H1 (cell line): ENCODE data around the gene SYT14. TPM values are rescaled to one million over a fixed set of nuclear protein-coding genes. Genes with fewer than 3 reads are reported as not detected.

Experiments used
- RAD21 ChIP-seq, 2 experiments: IDR thresholded peaks in 1 of 2; conservative IDR thresholded peaks in 1 of 2; 2 replicates each; pipeline ENCODE4 v1.6.1; 2011; ENCODE audit warnings: low read depth in 2 of 2, low read length in 2 of 2, improper control_type of control experiment in 1 of 2, inconsistent platforms in 1 of 2, mild to moderate bottlenecking in 1 of 2, moderate library complexity in 1 of 2
- polyA plus RNA-seq, 7 experiments: library from polyadenylated mRNA; depleted of rRNA in 3 of 7; stranded (reverse) in 5 of 7; unstranded in 2 of 7; fragments of >200 nt in 5 of 7; fragments of 200-250 nt in 2 of 7; gene quantifications; 1 replicate in 5 of 7; 2 replicates in 1 of 7; 4 replicates in 1 of 7; pipeline versions ENCODE4 v1.2.1 to v1.2.3, GENCODE V29; 2011 to 2013; ENCODE audit warnings: missing spikeins in 2 of 7, mixed read lengths in 2 of 7
- total RNA-seq: library from RNA; stranded (reverse); fragmentation: NEBNext Ultra II Directional; extraction: Animal tissue kit (Norgen Biotek cat#: 25700); gene quantifications from 2 replicates; pipeline ENCODE4 v1.2.1, GENCODE V29; 2021

Gene SYT14
- total and polyA plus RNA-seq, 2 of the 8 experiments (the other 6 are each of a cell fraction or from before 2014, with no cell fraction given): 2.3 to 18.4 TPM

- TF ChIP-seq RAD21 (IDR thresholded peaks at IDR 0.05 in 1 of 2, conservative IDR thresholded peaks at IDR 0.05 in 1 of 2; ENCODE audit: low read depth in 2 of 2, low read length in 2 of 2): no peak
Observed at GRCh38 chr1:210093461-210093860, 155.4 kb downstream of the SYT14 start (continued).
